H1 (cell line): ENCODE data around the gene ZBTB11.
"Not testable (repeated sequence)": the region's sequence is repeated elsewhere in the genome, so short reads cannot be mapped to it uniquely, and the experiment has no call there.

Experiments
- BCL11A ChIP-seq, 2 experiments: IDR thresholded peaks; one replicate each; pipeline ENCODE4 v1.6.1; 2011; ENCODE audit warnings: low read depth in 2 of 2, low read length in 2 of 2, mild to moderate bottlenecking in 2 of 2
- CTCF ChIP-seq, 3 experiments: IDR thresholded peaks; 1 replicate in 2 of 3; 2 replicates in 1 of 3; pipeline versions ENCODE4 v1.5.1 to v1.6.1; 2011; ENCODE audit warnings: low read length in 3 of 3, mild to moderate bottlenecking in 3 of 3, inconsistent platforms in 2 of 3, low read depth in 1 of 3, moderate library complexity in 1 of 3; ENCODE audit not compliant: insufficient read depth in 1 of 3; ENCODE audit errors: control extremely low read depth in 1 of 3
- FOSL1 ChIP-seq: IDR thresholded peaks from 2 replicates; pipeline ENCODE4 v1.6.1; 2011; ENCODE audit warnings: mild to moderate bottlenecking, low read depth, low read length, moderate library complexity; ENCODE audit not compliant: insufficient read depth
- JUN ChIP-seq: IDR thresholded peaks from 2 replicates; pipeline ENCODE4 v1.6.1; 2011; ENCODE audit warnings: low read depth, mild to moderate bottlenecking, improper control_type of control experiment, low read length
- RAD21 ChIP-seq, 2 experiments: IDR thresholded peaks in 1 of 2; conservative IDR thresholded peaks in 1 of 2; 2 replicates each; pipeline ENCODE4 v1.6.1; 2011; ENCODE audit warnings: low read depth in 2 of 2, low read length in 2 of 2, improper control_type of control experiment in 1 of 2, inconsistent platforms in 1 of 2, mild to moderate bottlenecking in 1 of 2, moderate library complexity in 1 of 2
- RFX5 ChIP-seq: IDR thresholded peaks from 2 replicates; pipeline ENCODE4 v1.6.1; 2011; ENCODE audit warnings: low read depth, low read length, improper control_type of control experiment, borderline replicate concordance
- SUZ12 ChIP-seq: fragments of 200-600 bp; sonication (generic); IDR thresholded peaks from 2 replicates; pipeline ENCODE4 v1.6.1; 2012; ENCODE audit warnings: mild to moderate bottlenecking, inconsistent platforms, low read length, moderate library complexity, mixed read lengths
- TAF7 ChIP-seq: optimal IDR thresholded peaks from 2 replicates; pipeline ENCODE3; 2011; ENCODE audit warnings: low read depth, mild to moderate bottlenecking, inconsistent platforms, low read length, moderate library complexity, borderline replicate concordance

GRCh38 chr3:101678837-101679236, 1.9 kb upstream of the ZBTB11 start:
- TF ChIP-seq CTCF (IDR thresholded peaks at IDR 0.05; ENCODE audit: control extremely low read depth in 1 of 3, insufficient read depth in 1 of 3, low read depth in 1 of 3, low read length in 3 of 3); JUN; SUZ12; BCL11A (IDR thresholded peaks at IDR 0.05; ENCODE audit: low read depth in 2 of 2, low read length in 2 of 2); RAD21 (IDR thresholded peaks at IDR 0.05 in 1 of 2, conservative IDR thresholded peaks at IDR 0.05 in 1 of 2; ENCODE audit: low read depth in 2 of 2, low read length in 2 of 2); RFX5; FOSL1; TAF7: not testable (repeated sequence)
